HL-60 (cell line): ENCODE data around the gene PCSK5.

Experiments used
- DNase-seq, 2 experiments: peaks; one replicate each; pipeline ENCODE4 v3.0.0-alpha.2; 2010 to 2020; ENCODE audit warnings: low read depth in 1 of 2, low spot score in 1 of 2
- H3K27ac ChIP-seq: fragments of 250-450 bp; sonication (Bioruptor Pico); replicated peaks from 2 replicates; pipeline ENCODE4 v1.5.1; 2020; ENCODE audit warnings: mild to moderate bottlenecking, moderate library complexity
- H3K27me3 ChIP-seq: fragments of 250-450 bp; sonication (Bioruptor Pico); 2 replicates; pipeline ENCODE4 v1.5.1; 2021; ENCODE audit warnings: mild to moderate bottlenecking, moderate library complexity; ENCODE audit not compliant: insufficient read depth, poor library complexity, severe bottlenecking
- H3K4me3 ChIP-seq: replicated peaks from 2 replicates; pipeline ENCODE4 v1.5.1; 2011; ENCODE audit warnings: mild to moderate bottlenecking, control low read depth, low read length; ENCODE audit not compliant: insufficient read depth
- CTCF ChIP-seq: IDR thresholded peaks from one replicate; pipeline ENCODE4 v1.5.1; 2011; ENCODE audit warnings: low read length, control low read depth, inconsistent platforms; ENCODE audit not compliant: insufficient read depth
- GABPA ChIP-seq: IDR thresholded peaks from 2 replicates; pipeline ENCODE4 v1.6.1; 2012; ENCODE audit warnings: low read depth
- POLR2AphosphoS5 ChIP-seq: IDR thresholded peaks from 2 replicates; pipeline ENCODE4 v1.6.1; 2012; ENCODE audit warnings: low read depth
- REST ChIP-seq: IDR thresholded peaks from 2 replicates; pipeline ENCODE4 v1.6.1; 2012; ENCODE audit warnings: low read depth; ENCODE audit not compliant: insufficient replicate concordance
- SPI1 ChIP-seq: IDR thresholded peaks from 2 replicates; pipeline ENCODE4 v1.6.1; 2012; ENCODE audit warnings: low read depth, mild to moderate bottlenecking, borderline replicate concordance

PCSK5 gene

GRCh38 chr9:75996726-75997125, 106.3 kb downstream of the PCSK5 start:
- Histone ChIP-seq H3K27ac (no peak overlapping the region), H3K4me3 (no peak overlapping the region), H3K27me3 (no peaks in the 10 kb centered on the region)
- TF ChIP-seq GABPA (no peak), CTCF (no peak), REST (no peak), POLR2AphosphoS5 (no peak), SPI1 (no peak)
- DNase-seq, result no peak

- no peak overlapping the region for H3K4me3 ChIP-seq
- H3K27ac ChIP-seq, result no peak overlapping the region
- TF ChIP-seq SPI1 (no peak), GABPA (no peak), REST (no peak), POLR2AphosphoS5 (no peak), CTCF (no peak)
- no peaks in the 10 kb centered on the region for H3K27me3 ChIP-seq
- DNase-seq, result no peak
These were observed 106.7 kb downstream of the PCSK5 start for GRCh38 chr9:75997206-75997605.

GRCh38 chr9:75998096-75998780, 107.8 kb downstream of the PCSK5 start:
- Histone ChIP-seq H3K27ac (no peak overlapping the region), H3K4me3 (no peak overlapping the region), H3K27me3 (no peaks in the 10 kb centered on the region)
- DNase-seq, result no peak
- no peak for TF ChIP-seq GABPA
- no peak for TF ChIP-seq CTCF
- TF ChIP-seq POLR2AphosphoS5, result no peak
- TF ChIP-seq REST, result no peak
- no peak for TF ChIP-seq SPI1
